ENCODE data around the gene CFHR4.
"Not testable (repeated sequence)": the region's sequence is repeated elsewhere in the genome, so short reads cannot be mapped to it uniquely, and the experiment has no call there.

The CFHR4 gene

GRCh38 chr1:196932853-196933252 is 45.0 kb downstream of the CFHR4 start:
- H3K27ac ChIP-seq; H3K27me3 ChIP-seq (ENCODE audit: insufficient read depth, low read depth, severe bottlenecking); H3K9me3 ChIP-seq (ENCODE audit: severe bottlenecking); DNase-seq; H3K36me3 ChIP-seq; H3K4me3 ChIP-seq (ENCODE audit: low read depth, low read length): not testable (repeated sequence)

DNA sequence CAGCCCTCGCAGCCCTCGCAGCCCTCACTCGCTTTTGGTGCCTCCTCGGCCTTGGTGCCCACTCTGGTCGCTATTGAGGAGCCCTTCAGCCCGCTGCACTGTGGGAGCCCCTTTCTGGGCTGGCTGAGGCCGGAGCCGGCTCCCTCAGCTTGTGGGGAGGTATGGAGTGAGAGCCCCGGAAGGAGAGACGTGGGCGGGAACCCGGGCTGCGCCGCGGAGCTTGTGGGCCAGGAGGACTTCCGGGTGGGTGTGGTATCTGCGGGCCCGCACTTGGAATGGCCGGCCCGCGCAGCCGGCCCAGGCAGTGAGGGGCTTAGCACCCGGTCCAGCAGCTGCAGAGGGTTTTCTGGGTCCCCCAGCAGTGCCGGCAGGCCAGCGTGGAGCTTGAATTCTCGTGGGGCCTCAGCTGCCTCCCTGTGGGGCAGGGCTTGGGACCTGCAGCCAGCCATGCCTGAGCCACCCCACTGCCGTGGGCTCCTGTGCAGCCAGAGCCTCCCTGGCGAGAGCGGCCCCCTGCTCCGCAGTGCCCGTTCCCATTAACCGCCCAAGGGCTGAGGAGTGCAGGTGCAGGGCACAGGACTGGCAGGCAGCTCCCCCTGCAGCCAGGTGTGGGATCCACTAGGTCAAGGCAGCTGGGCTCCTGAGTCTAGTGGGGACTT is 45.8 kb downstream of the CFHR4 start:
- DNase-seq = no peak
- Histone ChIP-seq H3K27me3 (ENCODE audit: insufficient read depth, low read depth, severe bottlenecking) (no peaks in the 10 kb centered on the region), H3K4me3 (ENCODE audit: low read depth, low read length) (no peak overlapping the region), H3K9me3 (ENCODE audit: severe bottlenecking) (no peaks in the 10 kb centered on the region), H3K36me3 (no peaks in the 10 kb centered on the region), H3K27ac (no peak overlapping the region)
- no peak for TF ChIP-seq CTCF (IDR thresholded peaks at IDR 0.05; ENCODE audit: low read depth, low read length)

DNA sequence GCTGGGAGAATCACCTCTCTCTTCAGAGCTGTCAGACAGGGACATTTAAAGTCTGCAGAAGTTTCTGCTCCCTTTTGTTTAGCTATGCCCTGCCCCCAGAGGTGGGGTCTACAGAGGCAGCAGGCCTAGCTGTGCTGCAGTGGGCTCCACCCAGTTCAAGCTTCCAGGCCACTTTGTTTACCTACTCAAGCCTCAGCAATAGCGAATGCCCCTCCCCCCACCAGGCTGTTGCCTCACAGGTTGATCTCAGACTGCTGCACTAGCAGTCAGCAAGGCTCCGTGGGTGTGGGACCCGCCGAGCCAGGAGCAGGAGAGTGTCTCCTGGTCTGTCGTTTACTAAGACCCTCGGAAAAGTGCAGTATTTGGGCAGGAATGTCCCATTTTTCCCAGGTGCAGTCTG is 53.6 kb downstream of the CFHR4 start:
- not testable (repeated sequence) for H3K27ac ChIP-seq; H3K27me3 ChIP-seq (ENCODE audit: insufficient read depth, low read depth, severe bottlenecking); H3K9me3 ChIP-seq (ENCODE audit: severe bottlenecking); H3K4me3 ChIP-seq (ENCODE audit: low read depth, low read length); H3K36me3 ChIP-seq
- peak; percentile 52 for DNase-seq

- not testable (repeated sequence) for H3K36me3 ChIP-seq; H3K27me3 ChIP-seq (ENCODE audit: insufficient read depth, low read depth, severe bottlenecking)
Measured at GRCh38 chr1:196943568-196943967, 55.7 kb downstream of the CFHR4 start, which contains the start of gene CFHR2. Gene CFHR2 (plus strand): TSS chr1:196943738. CDS start chr1:196943881, 143 bp downstream.

GRCh38 chr1:196951711-196952394 is 64.0 kb downstream of the CFHR4 start:
- no peak for DNase-seq
- no peak for TF ChIP-seq CTCF (IDR thresholded peaks at IDR 0.05; ENCODE audit: low read depth, low read length)
- H3K27ac ChIP-seq = no peak overlapping the region
- H3K4me3 ChIP-seq (ENCODE audit: low read depth, low read length) = no peak overlapping the region
- H3K36me3 ChIP-seq = no peaks in the 10 kb centered on the region
- H3K9me3 ChIP-seq (ENCODE audit: severe bottlenecking) = no peaks in the 10 kb centered on the region
- H3K27me3 ChIP-seq (ENCODE audit: insufficient read depth, low read depth, severe bottlenecking) = no peaks in the 10 kb centered on the region

More at GRCh38 chr1:196943568-196943967, 55.7 kb downstream of the CFHR4 start, which contains the start of gene CFHR2:
- not testable (repeated sequence) for H3K4me3 ChIP-seq (ENCODE audit: low read depth, low read length); DNase-seq; H3K9me3 ChIP-seq (ENCODE audit: severe bottlenecking); H3K27ac ChIP-seq

- no peak for TF ChIP-seq CTCF (IDR thresholded peaks at IDR 0.05; ENCODE audit: low read depth, low read length)
Measured at GRCh38 chr1:196954778-196955177, 66.9 kb downstream of the CFHR4 start.

GRCh38 chr1:196955926-196956325 is 68.1 kb downstream of the CFHR4 start:
- Histone ChIP-seq H3K27me3 (ENCODE audit: insufficient read depth, low read depth, severe bottlenecking) (no peaks in the 10 kb centered on the region), H3K36me3 (no peaks in the 10 kb centered on the region), H3K27ac (no peak overlapping the region), H3K4me3 (ENCODE audit: low read depth, low read length) (no peak overlapping the region), H3K9me3 (ENCODE audit: severe bottlenecking) (no peaks in the 10 kb centered on the region)
- no peak for TF ChIP-seq CTCF (IDR thresholded peaks at IDR 0.05; ENCODE audit: low read depth, low read length)
- DNase-seq = no peak

More at GRCh38 chr1:196954778-196955177, 66.9 kb downstream of the CFHR4 start:
- H3K27ac ChIP-seq = no peak overlapping the region
- H3K4me3 ChIP-seq (ENCODE audit: low read depth, low read length) = no peak overlapping the region
- H3K27me3 ChIP-seq (ENCODE audit: insufficient read depth, low read depth, severe bottlenecking) = no peaks in the 10 kb centered on the region
- H3K9me3 ChIP-seq (ENCODE audit: severe bottlenecking) = no peaks in the 10 kb centered on the region
- H3K36me3 ChIP-seq = no peaks in the 10 kb centered on the region
- DNase-seq = no peak
